GM21723 (cell line): ENCODE results near the gene ARGLU1.

Experiments used
- ATAC-seq: cut with Tn5 transposase; IDR thresholded peaks from one replicate; pipeline ENCODE4 v1.9.1; 2021; ENCODE audit warnings: mild to moderate bottlenecking, moderate library complexity; ENCODE audit not compliant: unreplicated experiment

The ARGLU1 gene

DNA sequence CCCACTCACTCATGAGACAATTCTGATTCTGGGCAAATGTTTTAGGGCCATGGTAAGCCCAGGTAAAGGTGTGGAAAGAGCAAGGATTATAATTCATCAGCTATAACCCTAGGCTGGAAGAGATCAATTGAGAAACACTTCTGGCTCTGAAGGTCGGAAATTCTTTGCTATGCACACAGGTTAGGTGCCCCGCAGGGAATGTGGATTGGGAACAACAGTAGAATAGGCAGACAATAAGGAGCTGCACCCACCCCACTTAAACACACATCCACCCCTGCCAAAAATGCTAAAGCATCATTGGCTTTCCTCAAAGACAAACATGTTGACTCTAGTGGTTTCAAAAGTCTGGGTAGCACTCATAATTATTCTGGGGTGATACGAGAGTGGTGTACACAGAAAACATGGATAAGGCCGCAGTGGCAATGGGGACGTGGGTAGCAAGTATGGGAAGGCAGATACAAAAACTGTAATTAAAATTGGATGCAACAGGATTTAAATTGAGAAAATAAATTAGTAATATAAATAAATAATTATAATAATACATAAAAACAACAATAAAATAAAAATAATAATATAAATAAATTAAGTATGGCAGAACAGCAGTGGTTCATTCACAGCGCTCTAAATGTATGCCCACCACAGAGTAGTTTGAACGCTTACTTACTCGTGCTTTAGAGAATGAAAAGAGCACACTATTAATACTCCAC, 41.0 kb downstream of the ARGLU1 start:
- no peak for ATAC-seq

DNA sequence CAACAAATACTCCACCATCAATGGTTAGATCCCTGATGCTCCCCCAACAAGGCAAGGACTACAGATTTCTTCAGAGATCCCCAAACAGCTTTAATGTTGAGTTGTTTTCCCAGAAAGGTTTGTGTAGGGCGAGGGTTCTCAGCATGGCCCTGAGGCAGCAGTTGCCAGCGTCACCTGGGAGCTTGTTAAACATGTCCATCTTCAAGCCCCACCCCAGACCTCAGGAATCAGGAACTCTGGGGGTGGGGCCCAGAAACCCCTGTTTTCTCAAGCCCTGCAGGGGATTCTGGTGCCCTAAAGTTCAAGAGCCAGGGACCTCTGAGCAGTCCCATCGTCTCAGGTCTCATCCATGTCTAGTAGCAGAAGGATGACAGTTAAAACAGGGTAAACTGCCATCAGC, 42.1 kb downstream of the ARGLU1 start:
- ATAC-seq = no peak

DNA sequence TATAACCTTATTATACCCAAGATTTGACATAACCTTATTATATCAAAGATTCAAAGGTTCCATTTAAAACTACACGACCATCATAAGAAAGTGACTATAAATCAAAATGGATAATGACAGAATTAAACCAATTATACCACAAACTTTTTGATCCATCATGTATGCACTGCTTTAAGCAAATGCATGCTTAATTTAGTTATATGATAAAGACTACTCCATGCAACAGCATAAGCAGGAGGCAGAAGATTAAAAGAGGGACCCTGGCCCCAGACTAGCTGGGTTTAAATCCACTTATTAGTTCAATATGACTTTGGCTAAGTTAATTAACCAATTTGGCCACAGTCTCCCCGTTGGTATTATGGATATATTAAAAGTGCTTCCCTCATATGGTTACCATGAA, 43.8 kb downstream of the ARGLU1 start:
- no peak for ATAC-seq

DNA sequence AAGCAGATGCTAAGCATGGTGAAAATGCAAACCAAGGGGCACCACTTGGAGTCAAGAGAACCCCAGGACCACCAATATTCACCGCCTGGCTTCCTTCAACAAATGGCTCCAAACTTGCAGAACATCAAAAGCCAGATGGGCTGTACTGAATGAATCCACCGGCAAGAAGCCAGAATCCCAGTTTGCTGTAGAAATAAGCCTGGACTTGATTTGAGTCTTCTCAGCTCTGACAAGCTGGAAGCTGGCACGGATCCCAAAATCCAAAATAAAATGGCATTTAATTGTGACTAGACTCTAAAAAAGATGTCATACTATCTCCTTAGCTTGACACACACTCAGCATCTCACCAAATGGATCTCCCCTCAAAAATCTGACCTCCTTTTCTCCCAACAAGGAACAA, 44.4 kb downstream of the ARGLU1 start:
- ATAC-seq = no peak

DNA sequence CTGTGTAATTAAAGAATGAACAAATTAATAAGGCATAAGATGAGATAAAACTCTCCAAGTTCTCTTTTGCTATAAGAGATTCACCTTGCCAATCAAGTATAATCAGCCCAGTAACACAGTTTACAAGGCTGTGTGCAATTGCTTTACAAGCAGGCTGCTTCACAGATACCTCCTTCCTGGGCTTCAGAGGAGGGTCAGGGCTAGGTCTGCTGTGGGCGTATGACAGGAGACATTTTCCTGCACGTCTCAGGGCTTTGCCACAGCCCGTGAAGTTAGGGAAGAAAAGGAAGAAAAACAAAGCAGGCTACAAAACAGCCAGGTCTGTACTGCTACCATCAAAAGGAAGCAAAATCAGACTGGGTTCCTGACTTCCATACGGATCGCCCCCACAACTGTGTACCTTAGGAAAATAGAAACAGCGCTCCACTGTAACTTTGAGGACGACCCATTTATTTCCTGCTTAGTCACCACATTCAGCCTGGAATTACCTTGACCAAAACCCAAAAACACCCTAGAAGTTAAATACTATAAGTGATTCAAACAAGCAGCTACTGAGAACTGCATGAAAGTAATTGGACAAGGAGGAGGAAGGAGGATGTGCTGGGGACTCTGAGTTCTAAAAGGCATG, 44.9 kb downstream of the ARGLU1 start:
- no peak for ATAC-seq

DNA sequence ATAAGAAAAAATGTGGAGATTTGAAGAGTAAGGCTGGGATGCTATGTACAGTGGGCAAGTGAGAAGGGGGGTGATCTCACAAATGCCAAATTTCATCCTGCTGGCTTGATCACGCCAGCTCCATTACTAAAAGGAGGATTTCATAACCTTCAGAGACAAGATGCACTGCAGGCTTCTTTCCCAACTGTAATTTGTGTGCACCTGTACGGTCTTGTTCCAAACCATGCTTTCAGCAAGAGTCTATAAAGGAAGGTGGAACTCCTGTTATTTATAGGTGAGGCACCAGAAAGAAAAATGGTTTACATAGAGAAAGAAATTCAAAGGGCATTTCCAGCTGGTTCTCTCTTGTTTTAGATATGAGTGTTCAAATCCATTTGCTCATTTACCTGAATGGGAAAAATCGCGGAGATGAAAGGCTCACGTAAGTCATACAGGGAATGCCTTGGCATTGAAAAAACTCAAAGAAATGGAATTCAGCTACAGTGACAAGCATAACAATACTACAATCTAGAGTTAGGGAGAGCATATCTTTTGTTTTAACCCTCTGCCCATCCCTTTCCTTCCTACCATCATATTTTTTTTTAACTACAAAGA, 45.7 kb downstream of the ARGLU1 start:
- no peak for ATAC-seq

DNA sequence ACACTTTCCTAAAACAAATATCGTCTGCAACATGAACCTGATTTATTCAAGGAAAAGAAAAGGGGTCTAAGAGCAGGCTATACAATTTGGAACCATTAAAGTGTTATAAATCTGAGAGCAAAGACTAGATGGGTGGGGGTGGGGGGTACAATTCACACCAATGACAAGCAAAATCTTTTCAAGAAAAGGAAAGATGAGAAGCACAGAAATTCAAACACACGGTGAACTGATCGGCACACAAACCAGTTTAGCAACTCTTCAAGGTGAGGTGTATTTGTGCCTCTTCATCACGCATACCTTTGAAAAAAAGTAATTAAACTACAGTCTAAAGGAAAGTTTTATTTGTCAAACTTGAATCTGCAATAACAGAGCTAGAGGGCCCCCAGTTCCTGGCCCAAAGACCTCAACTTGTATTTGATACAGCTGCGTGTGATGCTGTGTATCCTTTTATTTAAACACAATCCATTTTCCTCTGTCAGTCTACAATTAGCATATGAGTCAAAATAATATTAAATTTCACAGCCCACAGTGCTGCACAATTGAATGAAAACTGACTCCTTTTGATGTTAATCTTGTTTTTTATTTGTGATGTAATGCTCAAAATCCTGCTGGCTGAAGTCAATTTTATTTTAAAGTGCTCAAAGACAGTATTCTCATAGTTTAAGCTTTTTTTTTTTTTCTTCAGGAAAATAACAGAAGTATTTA, 46.7 kb downstream of the ARGLU1 start:
- no peak for ATAC-seq

DNA sequence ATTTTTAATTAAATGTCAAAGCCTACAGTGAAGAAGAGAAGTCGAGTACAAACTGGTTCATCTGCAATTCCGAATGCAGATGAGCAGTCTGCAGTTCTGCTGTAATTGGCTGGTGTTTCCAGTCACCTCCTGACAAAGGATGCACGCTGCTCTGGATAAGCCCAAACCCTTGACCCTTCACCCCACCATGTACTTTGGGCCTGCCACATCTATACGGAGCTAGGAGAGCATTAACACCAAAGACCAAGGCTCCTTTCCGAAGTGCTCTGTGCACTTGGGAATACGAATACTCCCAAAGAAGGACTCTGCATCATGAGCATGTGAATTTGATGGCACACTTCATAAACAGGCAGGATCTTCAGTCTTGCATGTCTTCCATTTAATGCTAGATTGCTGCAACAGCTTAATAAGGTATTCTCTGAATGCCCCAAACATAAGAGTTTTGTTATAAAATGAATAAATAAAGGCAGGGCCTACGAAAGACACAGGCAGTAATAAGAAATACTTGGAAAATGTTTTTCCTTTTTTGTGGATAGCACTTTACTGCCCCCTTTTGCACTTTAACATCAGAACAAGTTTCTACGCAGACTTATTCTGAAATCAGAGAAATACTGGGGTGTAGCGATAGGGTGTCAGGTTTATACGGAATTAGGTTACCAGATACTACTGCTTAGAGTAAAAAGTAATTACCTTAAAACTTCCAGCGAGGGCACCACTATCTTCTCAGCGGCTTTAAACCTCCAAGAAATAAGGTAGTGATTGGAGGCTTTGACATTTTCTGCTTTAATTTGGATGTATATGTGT, 47.5 kb downstream of the ARGLU1 start:
- no peak for ATAC-seq

DNA sequence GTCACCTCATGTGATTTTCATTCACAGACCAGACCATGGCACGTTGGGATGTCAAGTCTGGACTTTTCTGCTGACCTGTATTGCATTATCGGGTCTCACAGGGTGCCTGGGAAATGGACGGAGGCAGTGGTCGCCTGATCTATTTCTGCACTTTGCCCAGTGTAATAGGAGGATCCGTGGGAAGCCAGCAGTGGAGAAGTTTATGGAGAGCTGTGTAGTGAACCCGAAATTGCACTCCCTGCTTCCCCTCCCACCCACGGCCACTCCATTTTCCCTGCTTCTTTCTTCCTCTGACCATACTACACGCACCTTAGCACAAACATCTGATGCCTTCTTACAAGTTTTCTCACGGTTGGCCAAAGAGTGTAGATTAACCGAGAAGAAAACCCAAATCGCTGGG, 49.4 kb downstream of the ARGLU1 start:
- no peak for ATAC-seq

DNA sequence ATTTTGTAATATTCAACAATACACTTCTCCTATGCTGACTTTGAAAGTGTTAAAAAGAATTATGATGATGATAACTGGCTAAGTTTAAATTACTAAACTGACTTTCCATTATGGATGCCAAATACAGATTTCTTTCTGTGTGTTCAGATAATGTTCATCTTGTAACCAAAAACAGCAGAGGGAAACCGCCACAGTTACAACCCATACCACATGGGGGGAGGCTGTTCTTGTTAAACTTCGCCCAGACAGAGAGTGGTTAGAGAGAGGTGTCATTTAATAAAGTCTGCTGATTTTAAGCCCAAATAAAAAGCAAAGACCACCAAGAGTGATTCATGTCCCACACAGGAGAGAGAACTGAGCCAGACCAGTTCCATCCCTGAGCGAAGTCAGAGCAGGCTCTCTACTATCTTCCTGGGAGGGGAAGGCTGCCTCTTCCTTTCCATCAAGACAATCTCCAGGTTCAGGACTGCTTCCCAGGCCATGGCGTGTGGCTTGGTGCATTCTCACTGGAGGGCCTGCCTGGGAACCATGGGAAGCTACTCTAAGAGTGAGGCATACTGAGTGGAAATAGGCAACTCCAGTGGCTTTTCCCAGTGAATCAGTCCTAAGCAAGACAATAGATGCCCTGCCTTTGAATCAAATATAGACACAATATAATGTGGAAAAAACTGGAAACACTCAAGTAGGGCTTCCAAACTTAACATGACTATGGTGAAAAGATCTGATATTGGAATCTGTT, 50.7 kb downstream of the ARGLU1 start:
- no peak for ATAC-seq

DNA sequence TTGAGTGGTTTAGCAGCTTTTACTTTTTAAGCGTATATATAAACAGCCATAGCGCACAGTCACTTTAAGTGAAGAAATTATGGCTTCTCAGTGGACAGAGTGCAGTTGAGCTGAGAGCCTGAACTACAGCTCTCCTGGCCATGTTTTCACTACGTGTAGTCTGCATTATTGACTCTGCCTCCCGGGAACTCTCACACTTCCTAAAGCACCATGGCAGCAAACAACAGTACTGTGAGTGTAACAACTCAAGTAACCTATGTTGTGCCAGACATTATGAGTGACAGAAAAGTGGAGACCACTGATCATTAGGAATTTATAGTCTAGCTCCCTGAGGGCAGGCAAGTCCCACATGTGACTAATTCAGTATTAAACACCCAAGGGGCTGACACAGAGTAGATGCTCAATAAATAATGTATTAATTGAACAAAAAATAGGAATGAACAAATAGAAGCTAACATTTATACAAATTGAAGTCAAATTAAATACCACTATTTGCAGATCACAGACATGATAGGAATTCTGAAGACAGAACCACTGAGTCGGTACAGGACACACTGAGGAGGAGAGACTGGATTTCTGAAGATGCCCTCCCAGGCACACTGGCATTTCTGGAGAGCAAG, 52.2 kb downstream of the ARGLU1 start:
- ATAC-seq = no peak

DNA sequence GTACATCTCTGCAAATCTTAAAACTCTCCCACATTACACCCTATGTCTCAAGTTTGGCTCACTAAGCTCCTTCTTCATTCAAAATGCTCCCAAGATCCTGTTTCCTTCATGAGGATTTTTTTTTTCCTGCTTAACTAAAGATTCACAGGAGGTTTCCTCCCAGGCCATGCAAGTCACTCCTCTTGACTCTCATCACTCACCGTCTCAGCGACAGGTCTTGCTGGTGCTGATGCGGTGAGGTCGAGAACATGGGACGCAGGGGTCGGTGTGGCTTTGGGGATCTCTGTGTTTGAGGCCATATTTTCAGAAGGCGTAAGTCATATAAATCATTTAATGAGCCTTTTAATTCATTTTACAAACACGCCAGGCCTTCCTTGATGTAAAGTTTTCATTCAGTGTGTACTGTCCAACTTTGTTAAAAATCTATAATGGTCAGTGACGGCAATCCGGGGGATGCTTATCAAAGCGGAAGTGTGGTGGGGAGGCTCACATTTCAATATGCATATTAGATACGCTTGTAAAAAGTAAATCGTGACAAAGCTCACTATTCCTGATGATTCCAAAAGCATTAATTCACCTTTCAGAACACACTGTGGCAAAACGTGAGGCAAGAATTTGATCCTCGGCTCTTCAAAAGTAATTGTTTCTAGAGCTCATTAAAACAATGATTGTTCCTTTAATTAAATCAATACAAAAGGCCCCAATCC, 52.9 kb downstream of the ARGLU1 start:
- no peak for ATAC-seq

DNA sequence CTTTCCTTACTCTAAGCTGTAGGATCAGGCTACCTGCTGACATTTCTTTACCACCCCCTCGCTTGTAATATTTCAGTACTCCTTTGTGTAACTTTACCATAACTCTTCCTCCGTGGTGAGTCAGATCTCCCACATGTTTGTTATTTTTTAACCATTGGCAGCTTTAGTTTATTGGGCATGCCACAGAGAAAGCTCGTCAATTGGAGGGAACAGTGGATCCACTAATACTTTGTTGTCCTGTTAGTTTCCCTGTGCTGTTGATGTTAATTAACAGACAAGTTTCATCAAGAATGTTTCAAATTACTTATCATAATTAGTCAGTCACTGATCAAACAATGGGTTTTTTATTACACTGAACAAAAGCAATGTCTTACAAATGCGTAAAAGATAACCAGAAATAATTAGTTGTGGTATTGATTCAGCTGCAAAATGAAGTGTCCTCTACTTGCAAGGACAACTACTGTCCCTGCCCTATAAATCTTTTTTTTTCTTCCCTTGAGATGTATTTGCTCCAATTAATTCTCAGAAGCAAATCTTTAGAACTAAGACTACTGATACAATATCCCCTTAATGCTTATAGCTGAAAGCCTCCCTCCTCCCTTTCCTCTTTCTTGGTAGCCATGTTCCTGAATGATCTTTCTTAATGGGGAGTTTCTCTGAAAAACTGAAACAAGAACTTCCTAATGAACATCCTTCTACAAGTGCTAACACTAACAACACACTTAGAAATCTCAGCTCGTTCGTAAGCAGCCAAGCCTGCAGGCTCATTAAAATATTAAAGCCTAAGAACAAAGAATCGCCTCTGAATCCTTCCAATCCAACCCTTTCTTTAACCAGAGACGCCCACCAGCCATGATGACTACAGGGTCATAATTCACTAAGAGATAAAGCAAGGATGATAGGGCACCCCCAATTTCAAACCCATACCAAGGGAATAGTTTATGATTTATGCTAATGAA, 54.6 kb downstream of the ARGLU1 start:
- ATAC-seq = no peak

DNA sequence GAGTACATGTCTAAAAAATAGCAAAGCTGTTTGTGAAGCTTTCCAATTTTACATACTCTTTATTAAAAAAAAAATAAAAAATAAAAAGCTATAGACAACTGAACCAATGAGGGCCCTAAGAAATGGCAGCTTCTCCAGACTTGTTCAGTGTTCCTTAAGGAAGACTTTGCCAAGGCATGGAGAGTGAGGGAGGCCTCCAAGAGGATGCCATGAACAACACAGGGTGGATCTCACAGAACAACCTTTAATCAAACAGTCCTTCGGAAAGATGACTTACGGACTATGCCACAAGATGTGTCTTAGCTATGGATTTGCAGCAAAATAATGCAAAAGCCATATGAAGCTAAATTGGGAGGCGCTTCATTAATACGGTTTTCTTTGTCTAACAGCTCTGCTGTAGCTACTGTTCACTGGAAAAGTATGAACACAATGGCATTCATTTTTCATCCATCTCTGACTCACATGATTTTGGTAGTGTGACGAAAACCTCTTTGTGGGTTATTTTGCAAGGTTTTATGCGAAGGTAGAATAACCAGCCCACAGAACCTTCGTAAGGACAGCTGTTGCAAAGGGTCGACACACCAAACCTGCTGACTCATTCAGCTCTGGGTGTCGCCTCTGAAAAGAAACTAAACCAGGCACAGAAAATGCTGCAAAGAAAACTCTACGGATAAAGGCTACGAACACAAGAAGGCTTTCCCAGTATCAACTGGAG, 60.2 kb downstream of the ARGLU1 start:
- no peak for ATAC-seq

DNA sequence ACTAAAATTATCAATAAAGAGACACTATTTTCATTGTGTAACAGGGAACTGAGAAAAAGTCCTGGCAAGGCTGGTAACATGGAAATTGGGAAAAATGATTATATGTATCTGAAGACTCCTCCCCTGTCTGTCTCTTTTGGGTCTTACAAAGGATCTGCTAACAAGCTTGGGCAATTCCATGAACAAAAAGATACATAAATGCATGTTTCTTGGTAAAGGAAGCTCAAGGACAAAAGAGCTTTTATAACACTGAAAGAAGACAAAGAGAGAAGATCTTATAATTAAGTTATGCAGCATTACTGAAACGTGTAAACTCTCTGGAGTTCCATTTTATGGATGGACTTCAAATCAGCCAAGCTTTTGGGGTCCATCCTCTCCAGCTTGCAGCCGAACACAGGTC, 61.7 kb downstream of the ARGLU1 start:
- ATAC-seq = no peak

DNA sequence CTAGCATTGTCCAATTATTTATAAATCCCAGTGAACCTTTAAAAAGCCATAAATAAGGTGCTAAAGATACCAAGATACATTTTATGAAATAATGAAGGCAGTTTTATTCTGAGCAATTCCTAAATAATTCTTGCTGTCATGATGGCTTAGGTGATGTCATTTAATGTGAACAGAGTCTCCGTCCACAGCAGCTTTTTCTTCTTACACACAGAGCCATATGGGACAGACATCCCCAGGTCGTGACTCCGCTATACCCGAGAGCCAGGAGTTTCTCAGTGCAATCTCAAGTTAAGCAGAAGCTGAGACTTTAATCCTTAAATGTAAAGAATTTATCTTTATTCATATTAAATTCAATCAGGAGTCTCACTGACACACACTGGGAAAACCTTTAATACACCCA, 62.2 kb downstream of the ARGLU1 start:
- no peak for ATAC-seq

DNA sequence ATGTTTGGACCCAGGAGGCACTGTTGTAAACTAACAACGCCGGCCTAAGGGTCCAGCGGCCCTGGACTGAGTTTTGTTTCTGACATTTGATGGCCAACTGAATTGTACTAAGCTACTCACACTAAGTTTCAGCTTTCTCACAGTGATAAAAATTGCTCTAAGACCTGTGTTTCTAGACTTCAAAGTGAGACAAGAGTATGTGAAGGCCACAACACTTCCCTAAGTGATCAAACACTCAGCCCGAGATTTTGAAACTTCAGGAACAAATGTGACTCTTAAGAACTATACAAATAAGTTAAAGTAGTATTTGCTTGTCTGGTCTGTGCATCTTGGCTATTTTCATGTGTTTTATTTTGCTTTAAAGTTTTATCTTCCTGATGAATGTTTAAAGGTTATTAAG, 62.6 kb downstream of the ARGLU1 start:
- ATAC-seq = no peak
